ENCODE data around the gene COL6A2. TPM values are rescaled to one million over a fixed set of nuclear protein-coding genes. Genes with fewer than 3 reads are reported as not detected.
A peak's percentile ranks its signal among the peaks of the same experiment; 100 is the strongest.

The COL6A2 gene
- total RNA-seq, 2 experiments from 2014 or later = 6.7 to 8.4 TPM

DNA sequence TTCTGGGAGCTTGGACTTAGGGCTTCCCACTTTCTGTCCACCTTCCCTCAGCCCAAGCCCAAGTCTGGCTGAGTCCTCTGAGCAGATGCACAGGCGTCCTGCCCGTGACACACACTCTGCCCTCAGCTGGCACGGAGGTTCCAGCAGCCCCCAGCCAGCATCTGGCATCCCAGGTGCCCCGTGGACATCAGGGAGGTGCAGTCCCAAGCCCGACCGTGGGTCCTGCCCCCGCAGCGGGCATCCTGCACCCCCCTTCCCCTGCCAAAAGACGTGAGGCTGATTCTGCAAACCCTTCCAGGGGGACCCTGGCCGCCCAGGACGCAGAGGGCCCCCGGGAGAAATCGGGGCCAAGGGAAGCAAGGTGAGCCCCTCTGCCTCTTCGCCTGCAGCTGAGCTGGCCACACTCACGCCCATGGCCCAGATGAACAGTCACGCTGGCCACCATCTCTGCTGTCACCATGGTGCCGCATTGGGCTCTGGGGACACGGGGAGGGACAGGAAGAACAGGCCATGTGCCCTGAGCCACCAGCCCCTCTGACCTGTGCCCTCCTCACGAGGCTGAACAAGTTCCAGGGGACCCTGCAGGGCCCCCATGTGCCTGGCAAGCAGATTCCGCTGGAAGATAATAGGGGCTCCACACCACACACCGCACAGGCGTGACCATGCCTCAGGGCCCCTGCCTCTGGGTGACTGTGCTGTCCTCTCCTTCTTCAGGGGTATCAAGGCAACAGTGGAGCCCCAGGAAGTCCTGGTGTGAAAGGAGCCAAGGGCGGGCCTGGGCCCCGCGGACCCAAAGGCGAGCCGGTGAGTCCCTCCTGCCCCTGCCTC lies 20.6 kb downstream of the COL6A2 start:
- peaks cover 4% of the 10 kb centered on the region for H3K9me3 Mint-ChIP-seq
- H3K27ac Mint-ChIP-seq = no peak overlapping the region
- H3K4me1 Mint-ChIP-seq (ENCODE audit: low read depth) = no peaks in the 10 kb centered on the region
- CTCF ChIA-PET = no interaction called here
- H3K27me3 Mint-ChIP-seq (ENCODE audit: low read depth) = no peaks in the 10 kb centered on the region
- DNase-seq = no peak
- intact Hi-C loops (cut with micrococcal nuclease) = no loop called here
- no peak overlapping the region for H3K4me3 Mint-ChIP-seq
- H3K36me3 Mint-ChIP-seq (ENCODE audit: low read depth) = no peaks in the 10 kb centered on the region

DNA sequence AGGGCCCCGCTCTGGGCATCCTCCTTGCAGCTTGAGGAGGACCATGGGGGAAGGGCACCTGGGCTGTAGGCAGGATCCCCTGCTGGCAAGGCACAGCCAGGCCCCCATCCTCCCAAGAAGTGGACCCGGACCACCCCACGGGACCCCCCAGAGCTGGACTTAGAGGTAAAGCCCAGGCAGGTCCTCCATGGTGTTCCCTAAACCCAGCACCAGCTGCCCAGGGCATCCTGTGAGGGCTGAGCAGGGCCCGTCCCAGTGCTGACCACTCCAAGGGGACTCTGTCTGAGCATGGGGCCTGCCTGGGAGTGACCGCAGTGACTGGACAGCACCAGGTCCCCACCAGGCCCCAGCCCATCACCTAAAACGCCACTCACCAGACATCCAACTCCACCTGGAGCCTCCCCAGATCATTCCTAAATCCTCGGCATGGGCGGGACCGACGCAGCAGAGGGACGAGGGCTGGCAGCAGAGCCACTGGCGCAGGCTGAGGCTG lies 21.3 kb downstream of the COL6A2 start:
- Mint-ChIP-seq H3K4me3 (no peak overlapping the region), H3K9me3 (peaks cover 4% of the 10 kb centered on the region), H3K27me3 (ENCODE audit: low read depth) (no peaks in the 10 kb centered on the region), H3K36me3 (ENCODE audit: low read depth) (no peaks in the 10 kb centered on the region), H3K27ac (no peak overlapping the region), H3K4me1 (ENCODE audit: low read depth) (no peaks in the 10 kb centered on the region)
- DNase-seq = no peak
- intact Hi-C loops (cut with micrococcal nuclease) = no loop called here
- CTCF ChIA-PET = no interaction called here

DNA sequence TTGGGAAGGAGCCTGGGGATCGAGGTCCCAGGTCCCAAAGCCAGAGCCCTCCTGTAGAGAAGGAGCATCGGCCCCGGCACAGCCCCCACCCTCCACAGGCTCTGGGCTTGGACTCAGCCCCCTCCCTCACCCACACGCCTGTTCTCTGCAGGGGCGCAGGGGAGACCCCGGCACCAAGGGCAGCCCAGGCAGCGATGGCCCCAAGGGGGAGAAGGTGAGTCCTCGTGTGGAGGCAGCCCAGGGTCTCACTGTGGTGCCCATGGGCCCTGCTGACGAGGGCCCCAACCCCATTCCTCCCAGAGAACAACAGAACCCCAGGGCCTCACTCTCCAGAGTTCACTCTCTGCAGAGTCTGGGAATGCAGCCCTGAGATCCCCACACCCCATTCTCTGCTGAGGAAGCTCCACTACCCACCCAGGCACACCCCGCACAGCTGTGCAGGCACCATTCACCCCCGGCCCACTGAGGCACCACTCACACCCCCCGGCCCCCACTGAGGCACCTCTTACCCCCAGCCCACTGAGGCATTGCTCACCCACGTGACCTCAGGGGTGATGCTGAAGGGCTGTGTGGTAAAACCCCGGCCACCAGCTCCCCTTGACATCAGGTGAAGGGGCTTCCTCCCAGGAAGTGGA lies 21.8 kb downstream of the COL6A2 start:
- H3K36me3 Mint-ChIP-seq (ENCODE audit: low read depth) = no peaks in the 10 kb centered on the region
- intact Hi-C loops (cut with micrococcal nuclease) = no loop called here
- H3K4me1 Mint-ChIP-seq (ENCODE audit: low read depth) = no peaks in the 10 kb centered on the region
- no peaks in the 10 kb centered on the region for H3K27me3 Mint-ChIP-seq (ENCODE audit: low read depth)
- H3K4me3 Mint-ChIP-seq = no peak overlapping the region
- no peak for DNase-seq
- no peak overlapping the region for H3K27ac Mint-ChIP-seq
- CTCF ChIA-PET = no interaction called here
- peaks cover 3% of the 10 kb centered on the region for H3K9me3 Mint-ChIP-seq

DNA sequence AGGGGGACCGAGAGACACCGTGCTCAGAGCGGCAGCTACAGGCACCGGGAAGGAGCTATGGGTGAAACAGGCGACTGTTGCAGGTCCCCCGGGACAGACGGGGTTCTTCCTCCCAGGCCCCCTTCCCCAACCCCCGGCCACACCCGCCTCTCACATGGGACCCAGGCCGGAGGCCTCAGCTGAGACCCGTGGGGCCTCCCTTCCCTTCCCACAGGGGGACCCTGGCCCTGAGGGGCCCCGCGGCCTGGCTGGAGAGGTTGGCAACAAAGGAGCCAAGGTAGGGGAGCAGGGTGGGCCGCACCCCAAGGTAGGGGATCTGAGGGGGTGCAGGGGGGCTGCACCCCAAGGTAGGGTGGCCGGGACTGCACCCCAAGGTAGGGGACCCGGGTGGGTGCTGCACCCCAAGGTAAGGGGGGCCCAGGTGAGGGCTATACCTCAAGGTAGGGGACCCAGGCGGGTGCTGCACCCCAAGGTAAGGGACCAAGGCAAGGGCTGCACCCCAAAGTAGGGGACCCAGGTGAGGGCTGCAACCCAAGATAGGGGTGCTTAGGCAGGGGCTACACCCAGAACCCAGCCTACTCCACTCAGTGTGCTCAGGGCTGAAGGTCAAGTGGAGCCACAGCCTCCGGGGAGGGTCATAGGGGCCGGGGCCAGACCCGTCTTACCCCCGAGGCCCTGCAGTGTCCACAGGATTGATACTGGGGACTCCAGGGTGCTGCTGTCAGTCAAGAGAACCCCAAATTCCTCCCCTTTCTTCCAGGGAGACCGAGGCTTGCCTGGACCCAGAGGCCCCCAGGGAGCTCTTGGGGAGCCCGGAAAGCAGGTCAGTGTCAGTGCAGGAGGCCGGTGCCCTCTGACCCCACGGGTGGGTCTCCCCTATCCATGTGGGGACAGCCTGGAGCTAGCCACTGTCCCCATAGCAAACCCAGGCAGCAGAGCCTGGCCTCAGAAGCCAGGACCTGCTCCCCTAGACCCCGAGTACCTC lies 22.7 kb downstream of the COL6A2 start:
- Mint-ChIP-seq H3K36me3 (ENCODE audit: low read depth) (no peaks in the 10 kb centered on the region), H3K27ac (no peak overlapping the region), H3K4me3 (no peak overlapping the region), H3K9me3 (no peaks in the 10 kb centered on the region), H3K27me3 (ENCODE audit: low read depth) (no peaks in the 10 kb centered on the region), H3K4me1 (ENCODE audit: low read depth) (no peaks in the 10 kb centered on the region)
- CTCF ChIA-PET = no interaction called here
- intact Hi-C loops (cut with micrococcal nuclease) = no loop called here
- no peak for DNase-seq

DNA sequence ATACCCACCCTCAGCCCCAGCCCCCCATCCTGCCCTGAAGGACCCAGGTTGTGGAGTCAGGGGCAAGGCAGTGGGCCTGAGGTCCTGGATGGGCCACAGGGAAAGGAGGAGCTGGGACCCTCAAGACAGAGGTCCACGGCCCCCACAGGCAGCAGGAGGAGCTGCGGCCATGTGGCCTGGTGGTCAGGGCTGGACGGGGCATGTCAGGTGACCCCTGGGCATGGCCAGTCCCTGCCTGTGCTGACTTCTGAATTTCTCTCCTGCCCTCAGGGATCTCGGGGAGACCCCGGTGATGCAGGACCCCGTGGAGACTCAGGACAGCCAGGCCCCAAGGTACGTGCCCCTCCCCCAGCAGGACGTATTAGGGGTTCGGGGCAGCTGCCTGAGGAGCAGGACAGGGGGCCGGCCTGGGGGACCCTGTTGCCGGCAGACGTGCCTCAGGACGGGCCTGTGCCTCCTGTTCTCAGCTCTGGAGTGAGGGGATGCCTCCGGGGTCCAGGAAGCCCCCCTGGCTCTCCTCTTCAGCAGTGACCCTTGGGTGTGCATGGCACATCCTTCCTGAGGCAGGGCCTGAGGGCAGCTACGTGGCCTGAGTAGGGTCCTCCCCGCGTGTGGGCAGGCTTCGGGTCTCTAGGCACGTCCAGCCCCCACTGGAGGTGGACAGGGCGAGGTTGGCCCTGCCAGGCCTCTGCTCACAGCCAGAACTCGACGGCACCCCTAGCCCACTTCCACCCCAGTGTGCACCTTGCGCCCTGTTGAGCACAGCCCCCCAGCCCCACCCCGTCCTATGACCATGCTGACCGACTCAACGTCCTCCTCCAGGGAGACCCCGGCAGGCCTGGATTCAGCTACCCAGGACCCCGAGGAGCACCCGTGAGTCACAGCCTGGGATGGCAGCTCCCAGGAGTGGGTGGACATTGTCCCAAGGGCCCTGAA lies 23.6 kb downstream of the COL6A2 start:
- Mint-ChIP-seq H3K4me1 (ENCODE audit: low read depth) (no peaks in the 10 kb centered on the region), H3K27ac (no peak overlapping the region), H3K4me3 (no peak overlapping the region), H3K27me3 (ENCODE audit: low read depth) (no peaks in the 10 kb centered on the region), H3K36me3 (ENCODE audit: low read depth) (no peaks in the 10 kb centered on the region), H3K9me3 (no peaks in the 10 kb centered on the region)
- CTCF ChIA-PET = no interaction called here
- DNase-seq = peak; percentile 3
- intact Hi-C loops (cut with micrococcal nuclease) = no loop called here

DNA sequence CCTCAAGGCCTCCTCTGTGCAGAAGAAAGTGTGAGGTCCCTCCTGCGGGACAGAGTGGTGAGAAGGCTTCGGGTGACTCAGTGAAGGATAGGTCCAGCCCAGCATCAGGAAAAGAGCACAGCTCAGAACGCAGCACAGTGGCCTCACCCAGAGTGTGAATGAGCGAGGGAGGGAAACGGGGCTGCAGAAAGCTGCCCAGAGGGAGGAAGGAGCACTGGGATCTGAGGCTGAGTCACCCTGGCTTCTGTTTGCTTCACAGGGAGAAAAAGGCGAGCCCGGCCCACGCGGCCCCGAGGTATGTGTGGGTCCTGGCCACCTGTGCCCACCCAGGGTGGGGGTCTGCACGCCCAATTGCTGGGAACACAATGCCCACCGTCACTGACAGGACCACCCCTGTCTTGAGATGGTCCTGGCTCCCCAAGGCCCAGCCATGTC lies 24.3 kb downstream of the COL6A2 start:
- intact Hi-C loops (cut with micrococcal nuclease) = no loop called here
- no peaks in the 10 kb centered on the region for H3K27me3 Mint-ChIP-seq (ENCODE audit: low read depth)
- no peak overlapping the region for H3K27ac Mint-ChIP-seq
- CTCF ChIA-PET = no interaction called here
- no peaks in the 10 kb centered on the region for H3K36me3 Mint-ChIP-seq (ENCODE audit: low read depth)
- peak; percentile 2 for DNase-seq
- H3K4me1 Mint-ChIP-seq (ENCODE audit: low read depth) = no peaks in the 10 kb centered on the region
- no peak overlapping the region for H3K4me3 Mint-ChIP-seq
- no peaks in the 10 kb centered on the region for H3K9me3 Mint-ChIP-seq

DNA sequence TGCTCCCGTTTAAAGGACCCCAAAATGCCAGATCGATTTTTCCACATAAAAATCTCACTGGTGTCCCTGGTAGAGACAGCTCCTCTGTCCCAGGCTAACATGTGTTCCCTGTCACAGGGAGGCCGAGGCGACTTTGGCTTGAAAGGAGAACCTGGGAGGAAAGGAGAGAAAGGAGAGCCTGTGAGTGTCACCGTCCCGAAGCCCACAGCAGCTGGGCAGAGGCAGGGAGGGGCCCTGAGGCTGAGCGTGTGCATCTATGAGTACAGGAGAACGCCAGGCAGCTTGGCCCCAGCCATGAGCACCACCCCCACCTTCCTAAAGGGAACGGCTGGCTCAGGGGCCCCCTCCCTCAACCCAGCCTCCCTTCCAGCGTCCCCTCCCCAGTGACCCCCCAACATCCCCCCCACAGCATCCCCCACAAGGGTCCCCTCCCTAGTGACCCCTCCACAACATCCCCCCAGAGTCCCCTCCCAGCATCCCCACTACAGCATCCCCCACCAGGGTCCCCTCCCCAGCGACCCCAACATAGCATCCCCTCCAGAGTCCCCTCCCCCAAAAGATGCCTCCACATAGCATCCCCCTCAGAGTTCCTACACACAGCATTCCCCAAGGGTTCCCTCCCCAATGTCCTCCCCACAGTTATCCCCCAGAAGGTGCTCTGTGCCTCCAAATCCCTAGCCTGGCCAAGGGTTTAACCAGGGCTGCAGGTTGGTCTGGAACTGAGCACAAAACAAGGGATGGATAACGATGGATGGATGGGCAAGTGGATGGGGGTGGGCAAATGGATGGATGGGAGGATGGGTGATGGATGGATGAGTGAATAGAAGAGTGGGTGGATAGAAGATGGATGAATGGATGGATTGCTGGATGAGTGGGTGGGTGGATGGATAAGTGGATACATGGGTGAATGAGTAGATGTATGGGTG lies 25.1 kb downstream of the COL6A2 start:
- Mint-ChIP-seq H3K9me3 (no peaks in the 10 kb centered on the region), H3K4me3 (no peak overlapping the region), H3K36me3 (ENCODE audit: low read depth) (no peaks in the 10 kb centered on the region), H3K27me3 (ENCODE audit: low read depth) (no peaks in the 10 kb centered on the region), H3K4me1 (ENCODE audit: low read depth) (no peaks in the 10 kb centered on the region), H3K27ac (no peak overlapping the region)
- peak; percentile 1 for DNase-seq
- intact Hi-C loops (cut with micrococcal nuclease) = no loop called here
- CTCF ChIA-PET = no interaction called here

DNA sequence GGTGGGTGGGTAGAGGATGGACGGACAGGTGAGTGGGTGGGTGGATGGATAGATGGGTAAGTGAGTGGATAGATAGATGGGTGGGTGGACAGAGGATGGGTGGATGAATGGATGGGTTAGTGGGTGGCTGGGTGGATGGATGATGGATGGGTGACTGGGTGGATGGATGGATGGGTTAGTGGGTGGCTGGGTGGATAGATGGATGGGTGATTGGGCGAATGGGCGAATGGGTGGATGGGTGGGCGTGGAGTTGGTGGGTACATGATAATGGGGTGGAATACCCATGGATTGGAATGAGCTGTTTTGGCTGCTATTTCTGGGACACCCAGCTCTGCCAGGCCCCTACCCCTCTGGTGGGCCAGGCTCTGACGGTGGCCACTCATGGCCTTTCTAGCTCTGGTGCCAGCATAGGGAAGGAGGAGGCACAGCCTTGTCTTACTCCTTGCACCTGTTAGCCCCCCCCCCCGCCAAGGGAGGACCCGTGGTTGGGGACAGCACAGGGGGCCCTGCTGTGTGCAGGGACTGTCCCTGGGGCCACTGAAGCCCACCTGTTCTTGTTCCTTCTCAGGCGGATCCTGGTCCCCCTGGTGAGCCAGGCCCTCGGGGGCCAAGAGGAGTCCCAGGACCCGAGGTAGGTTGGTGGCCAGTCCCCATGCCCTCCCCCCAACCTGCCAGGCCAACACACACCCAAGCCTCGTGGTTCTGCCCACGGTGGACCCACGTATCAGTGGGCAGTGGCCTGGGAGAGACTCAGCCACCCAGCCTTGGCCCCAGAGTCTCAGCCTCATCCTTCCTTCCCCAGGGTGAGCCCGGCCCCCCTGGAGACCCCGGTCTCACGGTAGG lies 26.4 kb downstream of the COL6A2 start:
- CTCF ChIA-PET = no interaction called here
- intact Hi-C loops (cut with micrococcal nuclease) = no loop called here
- no peak overlapping the region for H3K4me3 Mint-ChIP-seq
- no peaks in the 10 kb centered on the region for H3K4me1 Mint-ChIP-seq (ENCODE audit: low read depth)
- no peaks in the 10 kb centered on the region for H3K36me3 Mint-ChIP-seq (ENCODE audit: low read depth)
- H3K27ac Mint-ChIP-seq = peak overlapping the region; percentile 5
- no peaks in the 10 kb centered on the region for H3K27me3 Mint-ChIP-seq (ENCODE audit: low read depth)
- peak; percentile 4 for DNase-seq
- H3K9me3 Mint-ChIP-seq = no peaks in the 10 kb centered on the region

DNA sequence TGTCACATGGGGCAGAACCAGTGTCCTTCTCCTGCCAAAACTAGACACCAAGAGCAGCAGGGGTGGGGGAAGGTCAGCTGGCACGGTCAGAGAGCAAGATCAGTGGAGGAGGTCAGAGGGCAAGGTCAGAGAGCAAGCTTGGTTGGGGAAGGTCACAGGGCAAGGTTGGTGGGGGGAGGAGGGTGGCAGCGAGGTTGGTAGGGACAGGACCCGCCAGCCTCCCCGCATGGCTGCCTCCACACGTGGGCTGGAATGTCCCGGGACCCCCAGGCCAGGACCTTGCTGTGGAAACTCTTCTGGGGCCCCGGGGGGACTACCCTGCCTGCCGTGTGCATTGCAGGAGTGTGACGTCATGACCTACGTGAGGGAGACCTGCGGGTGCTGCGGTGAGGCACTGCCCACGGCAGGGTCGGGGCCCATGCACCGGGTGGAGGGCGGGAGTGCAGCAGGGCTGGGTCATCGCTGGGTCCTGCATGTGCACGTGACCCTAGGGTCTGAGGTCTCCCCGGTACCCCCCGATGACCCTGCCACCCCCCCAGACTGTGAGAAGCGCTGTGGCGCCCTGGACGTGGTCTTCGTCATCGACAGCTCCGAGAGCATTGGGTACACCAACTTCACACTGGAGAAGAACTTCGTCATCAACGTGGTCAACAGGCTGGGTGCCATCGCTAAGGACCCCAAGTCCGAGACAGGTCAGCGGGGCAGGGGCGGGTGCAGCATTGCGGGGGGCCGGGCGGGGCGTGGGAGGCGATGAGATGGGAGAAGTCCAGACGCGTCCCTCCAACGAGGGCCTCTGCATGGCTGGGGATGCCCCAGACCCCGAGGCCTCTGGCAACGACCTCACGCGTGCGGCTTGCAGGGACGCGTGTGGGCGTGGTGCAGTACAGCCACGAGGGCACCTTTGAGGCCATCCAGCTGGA lies 27.3 kb downstream of the COL6A2 start:
- CTCF ChIA-PET = no interaction called here
- peak; percentile 1 for DNase-seq
- intact Hi-C loops (cut with micrococcal nuclease) = no loop called here
- H3K36me3 Mint-ChIP-seq (ENCODE audit: low read depth) = no peaks in the 10 kb centered on the region
- no peaks in the 10 kb centered on the region for H3K4me1 Mint-ChIP-seq (ENCODE audit: low read depth)
- no peak overlapping the region for H3K4me3 Mint-ChIP-seq
- H3K9me3 Mint-ChIP-seq = no peaks in the 10 kb centered on the region
- H3K27me3 Mint-ChIP-seq (ENCODE audit: low read depth) = no peaks in the 10 kb centered on the region
- H3K27ac Mint-ChIP-seq = peak overlapping the region; percentile 5

Measured in activated naive CD4-positive, alpha-beta T cell treated with anti-CD3 and anti-CD28 coated beads for 36 hours (primary cell).